ENCODE measurements around the gene SPEM3. TPM values are rescaled to one million over a fixed set of nuclear protein-coding genes. Genes with fewer than 3 reads are reported as not detected.

The SPEM3 gene
- total RNA-seq, 1 donor from 2014 or later, result not detected

DNA sequence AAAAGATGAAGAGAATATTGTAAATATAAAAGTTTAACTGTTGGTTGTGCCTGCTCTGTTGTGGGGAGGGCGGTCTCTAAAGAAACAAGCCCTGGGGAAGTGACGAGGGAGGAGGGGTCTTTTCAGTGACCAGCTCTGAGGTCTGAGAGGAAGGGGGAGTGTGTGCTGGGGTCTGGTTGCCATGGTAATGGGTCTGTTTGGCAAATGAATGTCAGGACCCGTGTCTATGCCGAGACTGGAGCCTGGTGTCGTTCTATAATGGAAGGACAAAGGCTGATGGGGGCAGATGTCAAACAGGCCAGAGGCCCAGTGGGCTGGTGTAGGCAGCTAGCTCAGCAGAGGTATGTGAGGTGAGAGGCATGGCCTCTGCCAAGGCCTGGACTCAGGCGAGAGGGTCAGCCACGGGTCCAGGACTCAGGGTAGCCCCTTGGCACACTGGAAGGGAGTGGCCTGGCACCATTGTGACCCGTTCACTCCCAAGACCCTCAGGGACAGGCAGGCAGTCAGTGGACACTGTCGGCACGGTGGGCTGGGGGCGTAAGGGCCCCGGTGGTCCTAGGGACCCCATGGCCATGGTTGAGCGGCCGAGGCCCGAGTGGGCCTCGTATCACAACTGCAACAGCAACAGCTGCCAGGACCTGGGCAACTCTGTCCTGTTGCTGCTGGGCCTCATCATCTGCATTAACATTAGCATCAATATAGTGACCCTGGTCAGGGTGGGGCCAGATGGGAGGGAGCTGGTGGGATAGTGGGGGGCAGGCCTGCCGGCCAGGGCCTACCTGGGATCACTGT, 8.6 kb upstream of the SPEM3 start, which contains the start of gene SPEM1:
SPEM1 (plus strand) TSS at position 506 of the 792 bp plus-strand sequence; CDS start at position 567, 61 bp downstream.
- Histone ChIP-seq H3K27ac (no peak within 1 kb of the TSS), H3K4me3 (no peak within 1 kb of the TSS), H3K9me3 (no peaks in the 10 kb centered on the region), H3K4me1 (no peaks in the 10 kb centered on the region), H3K27me3 (no peaks in the 10 kb centered on the region), H3K36me3 (no peaks in the 10 kb centered on the region)
- no peak for DNase-seq
- ATAC-seq, result no peak
- intact Hi-C loops (cut with DNase I), result no loop called here
- TF ChIP-seq, protein P1, sequence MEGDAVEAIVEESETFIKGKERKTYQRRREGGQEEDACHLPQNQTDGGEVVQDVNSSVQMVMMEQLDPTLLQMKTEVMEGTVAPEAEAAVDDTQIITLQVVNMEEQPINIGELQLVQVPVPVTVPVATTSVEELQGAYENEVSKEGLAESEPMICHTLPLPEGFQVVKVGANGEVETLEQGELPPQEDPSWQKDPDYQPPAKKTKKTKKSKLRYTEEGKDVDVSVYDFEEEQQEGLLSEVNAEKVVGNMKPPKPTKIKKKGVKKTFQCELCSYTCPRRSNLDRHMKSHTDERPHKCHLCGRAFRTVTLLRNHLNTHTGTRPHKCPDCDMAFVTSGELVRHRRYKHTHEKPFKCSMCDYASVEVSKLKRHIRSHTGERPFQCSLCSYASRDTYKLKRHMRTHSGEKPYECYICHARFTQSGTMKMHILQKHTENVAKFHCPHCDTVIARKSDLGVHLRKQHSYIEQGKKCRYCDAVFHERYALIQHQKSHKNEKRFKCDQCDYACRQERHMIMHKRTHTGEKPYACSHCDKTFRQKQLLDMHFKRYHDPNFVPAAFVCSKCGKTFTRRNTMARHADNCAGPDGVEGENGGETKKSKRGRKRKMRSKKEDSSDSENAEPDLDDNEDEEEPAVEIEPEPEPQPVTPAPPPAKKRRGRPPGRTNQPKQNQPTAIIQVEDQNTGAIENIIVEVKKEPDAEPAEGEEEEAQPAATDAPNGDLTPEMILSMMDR (IDR thresholded peaks at IDR 0.05), result no peak

- DNase-seq (no peak), ATAC-seq (no peak)
- no peak overlapping the region for H3K27ac ChIP-seq
- TF ChIP-seq, protein P1 (IDR thresholded peaks at IDR 0.05), result no peak
- no peaks in the 10 kb centered on the region for H3K9me3 ChIP-seq
- H3K36me3 ChIP-seq, result no peaks in the 10 kb centered on the region
- no peaks in the 10 kb centered on the region for H3K4me1 ChIP-seq
- intact Hi-C loops (cut with DNase I), result no loop called here
- no peak overlapping the region for H3K4me3 ChIP-seq
- H3K27me3 ChIP-seq, result no peaks in the 10 kb centered on the region
Measured at GRCh38 chr17:7421186-7421585, 7.5 kb upstream of the SPEM3 start.

DNA sequence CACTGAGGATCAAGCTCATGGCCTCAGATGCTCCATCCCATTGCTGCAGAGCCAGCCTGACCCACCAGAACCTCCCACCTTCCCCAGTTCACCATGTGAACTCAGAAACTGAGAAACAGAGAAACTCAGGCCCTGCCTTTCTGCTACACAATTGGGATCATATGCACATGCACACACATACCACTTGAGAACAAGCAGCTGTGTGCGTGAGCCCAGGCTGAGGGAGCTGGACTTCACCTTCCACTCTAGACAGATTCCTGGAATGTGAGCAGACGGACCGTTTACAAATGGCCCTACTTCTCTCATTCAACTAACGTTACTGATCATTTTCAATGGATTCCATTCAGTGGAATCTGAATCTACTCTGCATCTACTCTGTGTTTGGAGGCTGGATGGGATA, 5.0 kb upstream of the SPEM3 start:
- Histone ChIP-seq H3K4me3 (no peak overlapping the region), H3K27me3 (no peaks in the 10 kb centered on the region), H3K9me3 (no peaks in the 10 kb centered on the region), H3K27ac (no peak overlapping the region), H3K4me1 (no peaks in the 10 kb centered on the region), H3K36me3 (no peaks in the 10 kb centered on the region)
- DNase-seq (no peak), ATAC-seq (no peak)
- TF ChIP-seq, protein P1 (IDR thresholded peaks at IDR 0.05), result no peak
- intact Hi-C loops (cut with DNase I), result no loop called here

GRCh38 chr17:7425316-7425715, 3.3 kb upstream of the SPEM3 start, which contains the start of gene SPEM2:
Gene SPEM2 (plus strand): TSS chr17:7425616. CDS start chr17:7425689, 73 bp downstream.
- H3K36me3 ChIP-seq, result no peaks in the 10 kb centered on the region
- TF ChIP-seq, protein P1 (IDR thresholded peaks at IDR 0.05), result no peak
- H3K27ac ChIP-seq, result no peak within 1 kb of the TSS
- intact Hi-C loops (cut with DNase I), result no loop called here
- no peaks in the 10 kb centered on the region for H3K27me3 ChIP-seq
- no peak for DNase-seq
- H3K9me3 ChIP-seq, result no peaks in the 10 kb centered on the region
- ATAC-seq, result no peak
- H3K4me3 ChIP-seq, result no peak within 1 kb of the TSS
- no peaks in the 10 kb centered on the region for H3K4me1 ChIP-seq

DNA sequence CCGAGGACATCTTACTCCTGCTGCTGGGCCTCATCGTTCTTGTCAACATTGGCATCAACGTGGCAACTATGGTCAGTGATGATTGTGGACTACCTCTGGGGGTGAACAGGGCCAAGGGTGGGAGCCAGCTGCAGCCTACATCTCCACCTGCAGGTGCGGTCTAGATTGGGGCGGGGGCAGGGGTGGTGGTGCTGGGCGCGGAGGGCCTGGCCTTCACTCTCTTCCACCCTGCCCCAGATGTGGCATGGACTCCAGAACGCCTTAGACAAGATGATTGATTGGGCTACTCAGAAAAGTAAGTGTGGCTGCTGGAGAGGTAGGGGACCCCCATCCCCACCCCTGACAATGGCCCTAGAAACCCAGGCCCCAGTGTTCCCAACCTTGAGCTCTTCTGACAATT, 2.9 kb upstream of the SPEM3 start:
- ATAC-seq, result no peak
- H3K4me3 ChIP-seq, result no peak overlapping the region
- no peak for DNase-seq
- intact Hi-C loops (cut with DNase I), result no loop called here
- H3K27me3 ChIP-seq, result no peaks in the 10 kb centered on the region
- no peaks in the 10 kb centered on the region for H3K36me3 ChIP-seq
- no peaks in the 10 kb centered on the region for H3K9me3 ChIP-seq
- no peak overlapping the region for H3K27ac ChIP-seq
- TF ChIP-seq, protein P1 (IDR thresholded peaks at IDR 0.05), result no peak
- H3K4me1 ChIP-seq, result no peaks in the 10 kb centered on the region
